CD8-positive, alpha-beta memory T cell (primary cell): ENCODE measurements around the gene TGFBI. TPM values are rescaled to one million over a fixed set of nuclear protein-coding genes. Genes with fewer than 3 reads are reported as not detected.

Experiments
- CTCF ChIA-PET: fragments of 350-600 bp; sonication (Branson Sonifier 250); formaldehyde crosslinking; loops from one replicate; lab custom pipeline; 2021; ENCODE audit warnings: antibody characterized with exemption; lab: Charles Lee
- POLR2A ChIA-PET: fragments of 350-600 bp; sonication (Branson Sonifier 250); formaldehyde crosslinking; loops from one replicate; lab custom pipeline; 2021; ENCODE audit warnings: antibody characterized with exemption; lab: Charles Lee
- DNase-seq, 5 donors: peaks; one replicate each; pipeline versions ENCODE4 v3.0.0 to v3.0.0-alpha.2; 2020 to 2022; ENCODE audit warnings: mixed read lengths in 1 of 5
- H3K27ac ChIP-seq: one replicate; pipeline ENCODE4 v1.7.0; 2013; ENCODE audit warnings: low read depth, mild to moderate bottlenecking, low read length, moderate library complexity
- H3K27me3 ChIP-seq: 2 replicates; pipeline ENCODE4 v1.7.0; 2013; ENCODE audit warnings: low read length, mild to moderate bottlenecking; ENCODE audit not compliant: insufficient read depth, poor library complexity, severe bottlenecking
- H3K36me3 ChIP-seq: 2 replicates; pipeline ENCODE4 v1.7.0; 2013; ENCODE audit warnings: mild to moderate bottlenecking, low read length, moderate library complexity; ENCODE audit not compliant: insufficient read depth
- H3K4me1 ChIP-seq: 2 replicates; pipeline ENCODE4 v1.7.0; 2013; ENCODE audit warnings: mild to moderate bottlenecking, low read length, moderate library complexity; ENCODE audit not compliant: insufficient read depth
- H3K4me3 ChIP-seq: 2 replicates; pipeline ENCODE4 v1.7.0; 2013; ENCODE audit warnings: mild to moderate bottlenecking, low read length
- H3K9me3 ChIP-seq: 2 replicates; pipeline ENCODE4 v1.7.0; 2013; ENCODE audit warnings: mild to moderate bottlenecking, low read length
- H3K27ac Mint-ChIP-seq, 8 donors: one replicate each; pipeline ENCODE4 v1.8.0; 2020 to 2021; ENCODE audit warnings: mixed read lengths in 8 of 8, mild to moderate bottlenecking in 6 of 8, inconsistent platforms in 3 of 8, moderate library complexity in 3 of 8
- H3K27me3 Mint-ChIP-seq, 2 donors: one replicate each; pipeline ENCODE4 v1.8.0; 2020 to 2021; ENCODE audit warnings: mixed read lengths in 2 of 2, mild to moderate bottlenecking in 1 of 2, moderate library complexity in 1 of 2
- H3K36me3 Mint-ChIP-seq, 3 donors: one replicate each; pipeline ENCODE4 v1.8.0; 2020 to 2021; ENCODE audit warnings: mixed read lengths in 3 of 3, inconsistent platforms in 1 of 3, mild to moderate bottlenecking in 1 of 3
- H3K4me1 Mint-ChIP-seq, 3 donors: one replicate each; pipeline ENCODE4 v1.8.0; 2020 to 2021; ENCODE audit warnings: mixed read lengths in 3 of 3, inconsistent platforms in 1 of 3, mild to moderate bottlenecking in 1 of 3
- H3K4me3 Mint-ChIP-seq, 7 donors: one replicate each; pipeline ENCODE4 v1.8.0; 2020 to 2021; ENCODE audit warnings: mixed read lengths in 7 of 7, mild to moderate bottlenecking in 6 of 7, moderate library complexity in 4 of 7, inconsistent platforms in 2 of 7
- H3K9me3 Mint-ChIP-seq, 5 donors: one replicate each; pipeline ENCODE4 v1.8.0; 2020 to 2022; ENCODE audit warnings: mixed read lengths in 5 of 5, mild to moderate bottlenecking in 3 of 5, moderate library complexity in 2 of 5, inconsistent platforms in 1 of 5
- polyA plus RNA-seq: library from polyadenylated mRNA; unstranded; fragments of 300-500 nt; fragmentation: Illumina TruSeq; gene quantifications from one replicate; pipeline ENCODE4 v1.2.3, GENCODE V29; 2021
- total RNA-seq, 2 experiments: library from RNA; stranded (reverse); gene quantifications; one replicate each; pipeline ENCODE4 v1.2.3, GENCODE V29; 2021

TGFBI gene
- total and polyA plus RNA-seq, 3 experiments from 2014 or later, result 4.9 to 9.2 (median 8.8) TPM

GRCh38 chr5:136065588-136065987 lies 36.8 kb downstream of the TGFBI start:
- Mint-ChIP-seq H3K27me3 (peaks cover 0 to 2% of the 10 kb centered on the region in 2 donors), H3K4me3 (no peak overlapping the region), H3K27ac (no peak overlapping the region), H3K9me3 (no peaks in the 10 kb centered on the region), H3K36me3 (peaks cover 0 to 4% (median 0%) of the 10 kb centered on the region in 3 donors), H3K4me1 (no peaks in the 10 kb centered on the region)
- ChIA-PET POLR2A (no interaction called here), CTCF (interaction anchor here (1.0 to 1.4 kb wide), 2 partner anchors 13 to 16 kb away, joined by 3 to 4 read pairs; no protein-coding TSS in a partner anchor)
- Histone ChIP-seq H3K4me3 (no peak overlapping the region), H3K36me3 (no peaks in the 10 kb centered on the region), H3K27me3 (no peaks in the 10 kb centered on the region), H3K4me1 (no peaks in the 10 kb centered on the region), H3K9me3 (no peaks in the 10 kb centered on the region), H3K27ac (no peak overlapping the region)
- DNase-seq, result no peak

- Mint-ChIP-seq H3K4me1 (no peaks in the 10 kb centered on the region), H3K27ac (no peak overlapping the region), H3K27me3 (peaks cover 0 to 2% of the 10 kb centered on the region in 2 donors), H3K4me3 (no peak overlapping the region), H3K36me3 (peaks cover 0 to 4% (median 0%) of the 10 kb centered on the region in 3 donors), H3K9me3 (no peaks in the 10 kb centered on the region)
- no peaks in the 10 kb centered on the region for H3K9me3 ChIP-seq
- no peak overlapping the region for H3K4me3 ChIP-seq
- ChIA-PET CTCF (interaction anchor here (1.4 kb wide), 1 partner anchor 15 kb away, joined by 4 read pairs; no protein-coding TSS in a partner anchor), POLR2A (no interaction called here)
- no peak for DNase-seq
- H3K4me1 ChIP-seq, result no peaks in the 10 kb centered on the region
- H3K36me3 ChIP-seq, result no peaks in the 10 kb centered on the region
- no peaks in the 10 kb centered on the region for H3K27me3 ChIP-seq
- no peak overlapping the region for H3K27ac ChIP-seq
Measured at GRCh38 chr5:136066661-136067271, 38.0 kb downstream of the TGFBI start.

- Histone ChIP-seq H3K4me1 (no peaks in the 10 kb centered on the region), H3K36me3 (no peaks in the 10 kb centered on the region), H3K9me3 (no peaks in the 10 kb centered on the region), H3K27me3 (no peaks in the 10 kb centered on the region), H3K4me3 (no peak overlapping the region), H3K27ac (no peak overlapping the region)
- Mint-ChIP-seq H3K36me3 (peaks cover 0 to 4% (median 0%) of the 10 kb centered on the region in 3 donors), H3K27ac (no peak overlapping the region), H3K4me3 (no peak overlapping the region), H3K27me3 (peaks cover 0 to 2% of the 10 kb centered on the region in 2 donors), H3K9me3 (no peaks in the 10 kb centered on the region), H3K4me1 (no peaks in the 10 kb centered on the region)
- DNase-seq, result no peak
- ChIA-PET POLR2A (no interaction called here), CTCF (no interaction called here)
Measured at GRCh38 chr5:136067422-136067821, 38.6 kb downstream of the TGFBI start.

- CTCF ChIA-PET, result no interaction called here
- no peak for DNase-seq
- Mint-ChIP-seq H3K27me3 (peaks cover 0 to 2% of the 10 kb centered on the region in 2 donors), H3K4me1 (no peaks in the 10 kb centered on the region), H3K27ac (no peak overlapping the region), H3K36me3 (peaks cover 0 to 4% (median 0%) of the 10 kb centered on the region in 3 donors), H3K4me3 (no peak overlapping the region), H3K9me3 (no peaks in the 10 kb centered on the region)
- no peaks in the 10 kb centered on the region for H3K4me1 ChIP-seq
- H3K27me3 ChIP-seq, result no peaks in the 10 kb centered on the region
- POLR2A ChIA-PET, result no interaction called here
- no peak overlapping the region for H3K27ac ChIP-seq
- no peaks in the 10 kb centered on the region for H3K9me3 ChIP-seq
- H3K36me3 ChIP-seq, result no peaks in the 10 kb centered on the region
- no peak overlapping the region for H3K4me3 ChIP-seq
Measured at GRCh38 chr5:136070486-136071285, 41.9 kb downstream of the TGFBI start.

- Histone ChIP-seq H3K27ac (no peak overlapping the region), H3K4me3 (no peak overlapping the region), H3K27me3 (peaks cover 9% of the 10 kb centered on the region), H3K36me3 (no peaks in the 10 kb centered on the region), H3K9me3 (no peaks in the 10 kb centered on the region), H3K4me1 (no peaks in the 10 kb centered on the region)
- ChIA-PET CTCF (no interaction called here), POLR2A (no interaction called here)
- H3K36me3 Mint-ChIP-seq, result peaks cover 0 to 4% (median 0%) of the 10 kb centered on the region in 3 donors
- no peaks in the 10 kb centered on the region for H3K9me3 Mint-ChIP-seq
- H3K4me3 Mint-ChIP-seq, result no peak overlapping the region
- no peaks in the 10 kb centered on the region for H3K4me1 Mint-ChIP-seq
- DNase-seq, result no peak
- H3K27me3 Mint-ChIP-seq, result peaks cover 18 to 25% of the 10 kb centered on the region in 2 donors
- H3K27ac Mint-ChIP-seq, result no peak overlapping the region
Measured at GRCh38 chr5:136073714-136074529, 45.1 kb downstream of the TGFBI start.

- no peaks in the 10 kb centered on the region for H3K9me3 Mint-ChIP-seq
- H3K4me3 Mint-ChIP-seq, result no peak overlapping the region
- H3K27me3 Mint-ChIP-seq, result peaks cover 24 to 38% of the 10 kb centered on the region in 2 donors
- no peaks in the 10 kb centered on the region for H3K36me3 Mint-ChIP-seq
- POLR2A ChIA-PET, result no interaction called here
- H3K4me1 Mint-ChIP-seq, result peaks cover 4 to 8% (median 5%) of the 10 kb centered on the region in 3 donors
- no peak overlapping the region for H3K4me3 ChIP-seq
- H3K36me3 ChIP-seq, result no peaks in the 10 kb centered on the region
- CTCF ChIA-PET, result interaction anchor here (1.1 kb wide), 1 partner anchor 12 kb away, joined by 3 read pairs; no protein-coding TSS in a partner anchor
- H3K4me1 ChIP-seq, result no peaks in the 10 kb centered on the region
- no peaks in the 10 kb centered on the region for H3K9me3 ChIP-seq
- no peak for DNase-seq
- no peak overlapping the region for H3K27ac Mint-ChIP-seq
- H3K27me3 ChIP-seq, result peaks cover 18% of the 10 kb centered on the region
- no peak overlapping the region for H3K27ac ChIP-seq
Measured at GRCh38 chr5:136075466-136075891, 46.7 kb downstream of the TGFBI start.

GRCh38 chr5:136076067-136076466 lies 47.3 kb downstream of the TGFBI start:
- no peak overlapping the region for H3K4me3 Mint-ChIP-seq
- H3K4me3 ChIP-seq, result no peak overlapping the region
- H3K9me3 Mint-ChIP-seq, result no peaks in the 10 kb centered on the region
- H3K4me1 ChIP-seq, result no peaks in the 10 kb centered on the region
- H3K36me3 Mint-ChIP-seq, result no peaks in the 10 kb centered on the region
- no peak for DNase-seq
- peaks cover 4 to 12% (median 5%) of the 10 kb centered on the region in 3 donors for H3K4me1 Mint-ChIP-seq
- H3K27ac Mint-ChIP-seq, result no peak overlapping the region
- peaks cover 24 to 40% of the 10 kb centered on the region in 2 donors for H3K27me3 Mint-ChIP-seq
- H3K9me3 ChIP-seq, result no peaks in the 10 kb centered on the region
- H3K36me3 ChIP-seq, result no peaks in the 10 kb centered on the region
- peaks cover 18% of the 10 kb centered on the region for H3K27me3 ChIP-seq
- H3K27ac ChIP-seq, result no peak overlapping the region
- CTCF ChIA-PET, result no interaction called here
- POLR2A ChIA-PET, result no interaction called here
